WERI-Rb-1 (cell line): ENCODE results near the gene HILPDA.

Source experiments
- DNase-seq: peaks from one replicate; pipeline ENCODE4 v3.0.0-alpha.2; 2020
- H3K27ac ChIP-seq: fragments of 250-450 bp; sonication (Bioruptor Pico); 2 replicates; pipeline ENCODE4 v1.5.1; 2020; ENCODE audit warnings: mild to moderate bottlenecking, moderate library complexity
- H3K27me3 ChIP-seq: fragments of 250-450 bp; sonication (Bioruptor Pico); 2 replicates; pipeline ENCODE4 v1.5.1; 2021; ENCODE audit warnings: mild to moderate bottlenecking, low read depth, moderate library complexity; ENCODE audit not compliant: insufficient read depth, severe bottlenecking
- H3K36me3 ChIP-seq: fragments of 250-450 bp; sonication (Bioruptor Pico); 2 replicates; pipeline ENCODE4 v1.5.1; 2020; ENCODE audit warnings: mild to moderate bottlenecking, moderate library complexity
- H3K4me3 ChIP-seq: 2 replicates; pipeline ENCODE4 v1.5.1; 2011; ENCODE audit warnings: low read depth, mild to moderate bottlenecking, control low read depth, low read length
- H3K9me3 ChIP-seq: fragments of 250-450 bp; sonication (Bioruptor Pico); 2 replicates; pipeline ENCODE4 v1.5.1; 2021; ENCODE audit warnings: mild to moderate bottlenecking, moderate library complexity; ENCODE audit not compliant: severe bottlenecking
- TF ChIP-seq, protein P1 (sequence below): IDR thresholded peaks from 2 replicates; pipeline ENCODE4 v1.5.1; 2011; ENCODE audit warnings: low read depth, mild to moderate bottlenecking, control low read depth, inconsistent platforms, low read length

The HILPDA gene

GRCh38 chr7:128408709-128409595 is 46.7 kb upstream of the HILPDA start:
- Histone ChIP-seq H3K36me3 (no peaks in the 10 kb centered on the region), H3K27me3 (no peaks in the 10 kb centered on the region), H3K9me3 (no peaks in the 10 kb centered on the region), H3K4me3 (peak overlapping the region; percentile 85), H3K27ac (peak overlapping the region; percentile 95)
- TF ChIP-seq, protein P1, sequence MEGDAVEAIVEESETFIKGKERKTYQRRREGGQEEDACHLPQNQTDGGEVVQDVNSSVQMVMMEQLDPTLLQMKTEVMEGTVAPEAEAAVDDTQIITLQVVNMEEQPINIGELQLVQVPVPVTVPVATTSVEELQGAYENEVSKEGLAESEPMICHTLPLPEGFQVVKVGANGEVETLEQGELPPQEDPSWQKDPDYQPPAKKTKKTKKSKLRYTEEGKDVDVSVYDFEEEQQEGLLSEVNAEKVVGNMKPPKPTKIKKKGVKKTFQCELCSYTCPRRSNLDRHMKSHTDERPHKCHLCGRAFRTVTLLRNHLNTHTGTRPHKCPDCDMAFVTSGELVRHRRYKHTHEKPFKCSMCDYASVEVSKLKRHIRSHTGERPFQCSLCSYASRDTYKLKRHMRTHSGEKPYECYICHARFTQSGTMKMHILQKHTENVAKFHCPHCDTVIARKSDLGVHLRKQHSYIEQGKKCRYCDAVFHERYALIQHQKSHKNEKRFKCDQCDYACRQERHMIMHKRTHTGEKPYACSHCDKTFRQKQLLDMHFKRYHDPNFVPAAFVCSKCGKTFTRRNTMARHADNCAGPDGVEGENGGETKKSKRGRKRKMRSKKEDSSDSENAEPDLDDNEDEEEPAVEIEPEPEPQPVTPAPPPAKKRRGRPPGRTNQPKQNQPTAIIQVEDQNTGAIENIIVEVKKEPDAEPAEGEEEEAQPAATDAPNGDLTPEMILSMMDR = no peak
- peak; percentile 97 for DNase-seq

- H3K27me3 ChIP-seq = no peaks in the 10 kb centered on the region
- peak within 1 kb of the TSS; percentile 85 for H3K4me3 ChIP-seq
- peak; percentile 90 for DNase-seq
- H3K27ac ChIP-seq = peak within 1 kb of the TSS; percentile 95
- H3K36me3 ChIP-seq = no peaks in the 10 kb centered on the region
- TF ChIP-seq, protein P1 = no peak
- no peaks in the 10 kb centered on the region for H3K9me3 ChIP-seq
These were observed 45.9 kb upstream of the HILPDA start, which contains the start of gene IMPDH1 for GRCh38 chr7:128409596-128410450. IMPDH1 (minus strand) TSS chr7:128409982; CDS start chr7:128409901, 81 bp downstream.

DNA sequence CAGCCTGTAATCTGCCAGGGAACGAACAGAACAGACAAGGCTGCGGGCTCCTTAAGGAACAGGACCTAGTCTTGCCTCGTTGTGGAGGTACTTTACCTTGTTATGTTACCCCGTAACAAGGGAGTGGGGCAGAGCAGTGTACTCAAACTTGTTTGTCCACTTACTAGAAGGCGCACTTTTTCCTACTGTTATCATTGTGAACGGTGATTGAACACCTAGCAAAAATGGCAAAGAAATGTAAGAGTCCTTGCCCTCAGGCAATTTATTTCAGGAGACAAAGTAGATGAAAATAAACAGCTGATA is 45.3 kb upstream of the HILPDA start:
- TF ChIP-seq, protein P1 = no peak
- H3K27ac ChIP-seq = peak overlapping the region; percentile 95
- DNase-seq = no peak
- H3K4me3 ChIP-seq = peak overlapping the region; percentile 85
- H3K36me3 ChIP-seq = no peaks in the 10 kb centered on the region
- no peaks in the 10 kb centered on the region for H3K9me3 ChIP-seq
- H3K27me3 ChIP-seq = no peaks in the 10 kb centered on the region

DNA sequence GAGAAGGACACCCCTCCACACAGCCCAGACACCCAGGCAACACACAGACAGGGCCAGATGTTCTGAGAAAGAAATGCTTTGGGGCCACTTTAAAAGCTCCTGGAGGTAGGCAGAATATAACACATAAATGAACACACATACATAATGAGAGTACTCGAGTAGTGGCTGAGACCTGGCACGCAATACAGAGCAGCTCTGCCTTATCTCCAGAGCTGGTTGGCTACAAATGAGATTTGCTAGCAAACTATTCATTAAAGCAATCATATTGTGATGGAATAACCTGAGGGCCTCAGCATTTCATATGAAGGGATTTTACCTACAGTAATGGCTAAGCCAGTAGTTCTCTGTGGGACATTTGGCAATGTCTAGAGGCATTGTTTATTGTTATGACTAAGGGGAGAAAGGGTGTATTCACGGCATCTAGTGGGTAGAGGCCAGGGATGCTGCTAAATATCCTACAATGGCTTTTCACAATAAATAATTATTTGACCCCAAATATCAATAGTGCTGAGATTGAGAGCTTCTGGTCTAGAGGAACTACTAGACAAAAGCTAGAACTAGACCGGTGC is 40.4 kb upstream of the HILPDA start:
- DNase-seq = no peak
- Histone ChIP-seq H3K9me3 (no peaks in the 10 kb centered on the region), H3K4me3 (no peak overlapping the region), H3K36me3 (no peaks in the 10 kb centered on the region), H3K27me3 (no peaks in the 10 kb centered on the region), H3K27ac (no peak overlapping the region)
- TF ChIP-seq, protein P1 = no peak

- Histone ChIP-seq H3K9me3 (no peaks in the 10 kb centered on the region), H3K27ac (no peak overlapping the region), H3K36me3 (no peaks in the 10 kb centered on the region), H3K4me3 (no peak overlapping the region), H3K27me3 (no peaks in the 10 kb centered on the region)
- DNase-seq = no peak
- TF ChIP-seq, protein P1 = no peak
These were observed 38.6 kb upstream of the HILPDA start for GRCh38 chr7:128417071-128417470.
